Measurements from ENCODE around the gene SRGAP2C. TPM values are rescaled to one million over a fixed set of nuclear protein-coding genes. Genes with fewer than 3 reads are reported as not detected.
"Not testable (repeated sequence)": the region's sequence is repeated elsewhere in the genome, so short reads cannot be mapped to it uniquely, and the experiment has no call there.

Gene SRGAP2C
- total RNA-seq, 2 experiments from 2014 or later = 14.7 to 17.8 TPM

- intact Hi-C loops (cut with DNase I, micrococcal nuclease); ATAC-seq; H3K27ac Mint-ChIP-seq; H3K4me3 Mint-ChIP-seq; CTCF ChIA-PET; DNase-seq; POLR2A ChIA-PET; H3K4me1 Mint-ChIP-seq; H3K9me3 Mint-ChIP-seq (ENCODE audit: low read depth); H3K36me3 Mint-ChIP-seq (ENCODE audit: low read depth); H3K27me3 Mint-ChIP-seq: not testable (repeated sequence)
Observed at GRCh38 chr1:121385162-121385561, 200.4 kb downstream of the SRGAP2C start.

GRCh38 chr1:121385563-121386288 lies 201.0 kb downstream of the SRGAP2C start:
- POLR2A ChIA-PET; H3K27me3 Mint-ChIP-seq; CTCF ChIA-PET; H3K4me3 Mint-ChIP-seq; H3K27ac Mint-ChIP-seq; ATAC-seq; H3K36me3 Mint-ChIP-seq (ENCODE audit: low read depth); H3K9me3 Mint-ChIP-seq (ENCODE audit: low read depth); H3K4me1 Mint-ChIP-seq; DNase-seq; intact Hi-C loops (cut with DNase I, micrococcal nuclease): not testable (repeated sequence)

- CTCF ChIA-PET; POLR2A ChIA-PET; intact Hi-C loops (cut with DNase I, micrococcal nuclease): not testable (repeated sequence)
Observed at GRCh38 chr1:121386319-121386948, 201.7 kb downstream of the SRGAP2C start.

GRCh38 chr1:121389895-121390560 lies 205.3 kb downstream of the SRGAP2C start:
- H3K4me1 Mint-ChIP-seq; intact Hi-C loops (cut with DNase I, micrococcal nuclease); H3K27me3 Mint-ChIP-seq; H3K4me3 Mint-ChIP-seq; H3K36me3 Mint-ChIP-seq (ENCODE audit: low read depth); H3K9me3 Mint-ChIP-seq (ENCODE audit: low read depth); DNase-seq; CTCF ChIA-PET; H3K27ac Mint-ChIP-seq; POLR2A ChIA-PET: not testable (repeated sequence)
- ATAC-seq = peak; percentile 42

More at GRCh38 chr1:121386319-121386948, 201.7 kb downstream of the SRGAP2C start:
- not testable (repeated sequence) for H3K27me3 Mint-ChIP-seq; H3K27ac Mint-ChIP-seq; ATAC-seq; H3K9me3 Mint-ChIP-seq (ENCODE audit: low read depth); H3K4me3 Mint-ChIP-seq; H3K4me1 Mint-ChIP-seq; DNase-seq; H3K36me3 Mint-ChIP-seq (ENCODE audit: low read depth)

GRCh38 chr1:121392130-121392529 lies 207.4 kb downstream of the SRGAP2C start:
- H3K36me3 Mint-ChIP-seq (ENCODE audit: low read depth); DNase-seq; intact Hi-C loops (cut with DNase I, micrococcal nuclease); ATAC-seq; H3K4me3 Mint-ChIP-seq; H3K27me3 Mint-ChIP-seq; POLR2A ChIA-PET; H3K27ac Mint-ChIP-seq; CTCF ChIA-PET; H3K4me1 Mint-ChIP-seq; H3K9me3 Mint-ChIP-seq (ENCODE audit: low read depth): not testable (repeated sequence)

GRCh38 chr1:121395718-121396201 lies 211.0 kb downstream of the SRGAP2C start:
- ATAC-seq; intact Hi-C loops (cut with DNase I, micrococcal nuclease); CTCF ChIA-PET; POLR2A ChIA-PET; DNase-seq; H3K27ac Mint-ChIP-seq; H3K9me3 Mint-ChIP-seq (ENCODE audit: low read depth); H3K4me1 Mint-ChIP-seq: not testable (repeated sequence)
- Mint-ChIP-seq H3K36me3 (ENCODE audit: low read depth) (peaks cover 10% of the 10 kb centered on the region), H3K27me3 (peaks cover 12% of the 10 kb centered on the region), H3K4me3 (peak overlapping the region; percentile 66)

- not testable (repeated sequence) for H3K27ac Mint-ChIP-seq
Observed at GRCh38 chr1:121396335-121397081, 211.7 kb downstream of the SRGAP2C start.

GRCh38 chr1:121397101-121397500 lies 212.3 kb downstream of the SRGAP2C start:
- intact Hi-C loops (cut with DNase I, micrococcal nuclease); CTCF ChIA-PET; POLR2A ChIA-PET; DNase-seq; ATAC-seq; H3K27ac Mint-ChIP-seq: not testable (repeated sequence)
- peak overlapping the region; percentile 77 for H3K4me3 Mint-ChIP-seq
- peaks cover 18% of the 10 kb centered on the region for H3K36me3 Mint-ChIP-seq (ENCODE audit: low read depth)
- H3K9me3 Mint-ChIP-seq (ENCODE audit: low read depth) = peaks cover 15% of the 10 kb centered on the region
- peaks cover 16% of the 10 kb centered on the region for H3K27me3 Mint-ChIP-seq
- H3K4me1 Mint-ChIP-seq = peaks cover 17% of the 10 kb centered on the region

More at GRCh38 chr1:121396335-121397081, 211.7 kb downstream of the SRGAP2C start:
- H3K4me3 Mint-ChIP-seq = peak overlapping the region; percentile 77
- peaks cover 14% of the 10 kb centered on the region for H3K9me3 Mint-ChIP-seq (ENCODE audit: low read depth)
- POLR2A ChIA-PET = interaction anchor here (0.7 kb wide), 1 partner anchor 212 kb away, joined by 6 read pairs; the partner anchor contains the start of gene SRGAP2C
- CTCF ChIA-PET; ATAC-seq; intact Hi-C loops (cut with DNase I, micrococcal nuclease): not testable (repeated sequence)
- peaks cover 16% of the 10 kb centered on the region for H3K4me1 Mint-ChIP-seq
- H3K36me3 Mint-ChIP-seq (ENCODE audit: low read depth) = peaks cover 17% of the 10 kb centered on the region
- H3K27me3 Mint-ChIP-seq = peaks cover 16% of the 10 kb centered on the region
- peak; percentile 45 for DNase-seq

- POLR2A ChIA-PET; intact Hi-C loops (cut with DNase I, micrococcal nuclease); H3K4me3 Mint-ChIP-seq; ATAC-seq; DNase-seq; CTCF ChIA-PET; H3K27ac Mint-ChIP-seq: not testable (repeated sequence)
- Mint-ChIP-seq H3K4me1 (peaks cover 17% of the 10 kb centered on the region), H3K36me3 (ENCODE audit: low read depth) (peaks cover 18% of the 10 kb centered on the region), H3K9me3 (ENCODE audit: low read depth) (peaks cover 16% of the 10 kb centered on the region), H3K27me3 (peaks cover 16% of the 10 kb centered on the region)
Observed at GRCh38 chr1:121399193-121399592, 214.4 kb downstream of the SRGAP2C start.

GRCh38 chr1:121400108-121400507 lies 215.3 kb downstream of the SRGAP2C start:
- peak overlapping the region; percentile 62 for H3K27ac Mint-ChIP-seq
- CTCF ChIA-PET; ATAC-seq; DNase-seq; intact Hi-C loops (cut with DNase I, micrococcal nuclease); POLR2A ChIA-PET: not testable (repeated sequence)
- peaks cover 18% of the 10 kb centered on the region for H3K36me3 Mint-ChIP-seq (ENCODE audit: low read depth)
- H3K9me3 Mint-ChIP-seq (ENCODE audit: low read depth) = peaks cover 16% of the 10 kb centered on the region
- peaks cover 16% of the 10 kb centered on the region for H3K27me3 Mint-ChIP-seq
- peaks cover 17% of the 10 kb centered on the region for H3K4me1 Mint-ChIP-seq
- peak overlapping the region; percentile 59 for H3K4me3 Mint-ChIP-seq

Measured in activated CD4-positive, alpha-beta T cell treated with anti-CD3 and anti-CD28 coated beads for 36 hours (primary cell).